ENCODE measurements around the gene TBCD.

TBCD gene

GRCh38 chr17:82860606-82861392 is 108.9 kb downstream of the TBCD start:
- CTCF ChIA-PET, result interaction anchor here (0.5 to 0.7 kb wide), 3 partner anchors 23 to 232 kb away, joined by 3 to 4 read pairs (median 4); no protein-coding TSS in a partner anchor
- POLR2A ChIA-PET, result no interaction called here
- DNase-seq (ENCODE audit: extremely low spot score), result no peak
- TF ChIP-seq L3MBTL2 (conservative IDR thresholded peaks at IDR 0.05), result no peak
- no peak for TF ChIP-seq ARNT (IDR thresholded peaks at IDR 0.05)
- TF ChIP-seq BHLHE40 (IDR thresholded peaks at IDR 0.05; ENCODE audit: borderline replicate concordance), result no peak
- no peak for TF ChIP-seq FOXA1 (IDR thresholded peaks at IDR 0.05)
- no peak for TF ChIP-seq ELF4 (IDR thresholded peaks at IDR 0.05)
- no peak for TF ChIP-seq HDGF (IDR thresholded peaks at IDR 0.05; ENCODE audit: borderline replicate concordance)
- TF ChIP-seq SP1 (IDR thresholded peaks at IDR 0.05), result no peak
- TF ChIP-seq FOXK2 (IDR thresholded peaks at IDR 0.05), result no peak
- TF ChIP-seq PKNOX1 (IDR thresholded peaks at IDR 0.05), result no peak
- no peak for TF ChIP-seq NFRKB (IDR thresholded peaks at IDR 0.05)
- TF ChIP-seq TARDBP (IDR thresholded peaks at IDR 0.05), result no peak

DNA sequence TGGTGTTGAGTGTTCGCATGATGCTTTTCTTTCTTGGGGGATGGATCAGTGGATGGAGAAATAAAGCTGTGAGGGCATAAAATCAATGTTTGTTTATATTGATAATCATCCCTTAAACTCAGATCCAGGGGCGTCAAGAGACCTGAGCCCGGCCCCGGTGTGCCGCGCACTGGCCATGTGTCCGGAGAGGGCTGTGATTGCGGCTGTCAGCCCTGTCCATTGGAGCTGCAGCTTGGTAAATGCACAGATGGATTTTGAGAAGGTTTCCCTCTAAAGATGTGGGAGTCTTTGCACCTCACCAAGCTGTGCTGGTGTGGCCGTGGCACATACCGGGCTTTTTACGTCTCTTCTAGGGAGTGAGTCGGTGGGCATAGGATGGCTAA is 109.5 kb downstream of the TBCD start:
- ChIA-PET CTCF (interaction anchor here (0.5 to 0.7 kb wide), 3 partner anchors 23 to 232 kb away, joined by 3 to 4 read pairs (median 4); no protein-coding TSS in a partner anchor), POLR2A (no interaction called here)
- no peak for TF ChIP-seq FOXA1 (IDR thresholded peaks at IDR 0.05)
- TF ChIP-seq BHLHE40 (IDR thresholded peaks at IDR 0.05; ENCODE audit: borderline replicate concordance), result no peak
- no peak for TF ChIP-seq PKNOX1 (IDR thresholded peaks at IDR 0.05)
- no peak for TF ChIP-seq SUZ12 (IDR thresholded peaks at IDR 0.05)
- TF ChIP-seq FOXM1 (IDR thresholded peaks at IDR 0.05; ENCODE audit: borderline replicate concordance), result no peak
- TF ChIP-seq TARDBP (IDR thresholded peaks at IDR 0.05), result no peak
- no peak for TF ChIP-seq NFRKB (IDR thresholded peaks at IDR 0.05)
- TF ChIP-seq ELF4 (IDR thresholded peaks at IDR 0.05), result no peak
- no peak for TF ChIP-seq ARNT (IDR thresholded peaks at IDR 0.05)
- DNase-seq (ENCODE audit: extremely low spot score), result no peak

GRCh38 chr17:82862191-82862590 is 110.3 kb downstream of the TBCD start:
- ChIA-PET CTCF (no interaction called here), POLR2A (no interaction called here)
- TF ChIP-seq TARDBP (IDR thresholded peaks at IDR 0.05) (no peak), CTBP1 (IDR thresholded peaks at IDR 0.05; ENCODE audit: borderline replicate concordance) (no peak)
- DNase-seq (ENCODE audit: extremely low spot score), result no peak

- CTCF ChIA-PET, result no interaction called here
- no peak for DNase-seq (ENCODE audit: extremely low spot score)
- POLR2A ChIA-PET, result interaction anchor here (1.8 kb wide), 1 partner anchor 13 kb away, joined by 9 read pairs; no protein-coding TSS in a partner anchor
- TF ChIP-seq CTBP1 (IDR thresholded peaks at IDR 0.05; ENCODE audit: borderline replicate concordance), result no peak
- TF ChIP-seq FOXA1 (IDR thresholded peaks at IDR 0.05), result no peak
- no peak for TF ChIP-seq HDGF (IDR thresholded peaks at IDR 0.05; ENCODE audit: borderline replicate concordance)
These were observed 111.0 kb downstream of the TBCD start for GRCh38 chr17:82862737-82863382.

DNA sequence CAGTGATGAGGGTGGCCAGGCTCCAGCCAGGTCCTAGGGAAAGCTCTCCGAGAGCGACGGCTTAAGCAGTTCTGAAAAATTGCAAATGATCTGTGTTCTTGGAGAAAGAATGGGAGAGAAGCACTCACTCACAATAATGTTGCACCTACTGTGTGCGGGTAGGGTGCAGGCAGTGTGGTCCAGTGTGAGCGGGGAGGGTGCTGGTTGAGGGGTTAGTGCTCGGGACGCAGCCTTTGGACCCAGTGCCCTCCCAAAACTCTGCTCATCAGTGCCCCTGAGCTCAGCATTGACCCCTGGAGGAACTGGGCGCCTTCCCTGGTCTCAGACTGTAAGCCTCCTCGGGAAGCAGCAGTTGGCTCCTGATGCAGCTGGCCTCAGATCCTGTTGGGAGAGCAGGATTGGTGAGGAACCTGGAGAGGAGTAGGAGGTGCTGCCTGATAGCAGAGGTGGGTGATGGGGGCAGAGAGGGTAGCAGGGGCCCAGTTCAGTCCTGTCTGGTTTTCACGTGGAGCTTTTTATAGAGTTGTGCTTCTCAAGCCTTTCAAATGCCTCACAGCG is 111.6 kb downstream of the TBCD start:
- ChIA-PET POLR2A (interaction anchor here (0.5 to 1.8 kb wide), 2 partner anchors 13 to 46 kb away, joined by 3 to 9 read pairs; no protein-coding TSS in a partner anchor), CTCF (interaction anchor here (0.7 kb wide), 1 partner anchor 25 kb away, joined by 3 read pairs; no protein-coding TSS in a partner anchor)
- TF ChIP-seq FOXM1 (IDR thresholded peaks at IDR 0.05; ENCODE audit: borderline replicate concordance) (no peak), NFRKB (IDR thresholded peaks at IDR 0.05) (no peak), SP1 (IDR thresholded peaks at IDR 0.05) (no peak), ARNT (IDR thresholded peaks at IDR 0.05) (no peak), ZNF384 (IDR thresholded peaks at IDR 0.05) (no peak), HDGF (IDR thresholded peaks at IDR 0.05; ENCODE audit: borderline replicate concordance) (no peak), L3MBTL2 (conservative IDR thresholded peaks at IDR 0.05) (no peak), BHLHE40 (IDR thresholded peaks at IDR 0.05; ENCODE audit: borderline replicate concordance) (no peak), FOXA1 (IDR thresholded peaks at IDR 0.05) (no peak), CTBP1 (IDR thresholded peaks at IDR 0.05; ENCODE audit: borderline replicate concordance) (no peak), TARDBP (IDR thresholded peaks at IDR 0.05) (no peak), SUZ12 (IDR thresholded peaks at IDR 0.05) (no peak), PKNOX1 (IDR thresholded peaks at IDR 0.05) (no peak), ELF4 (IDR thresholded peaks at IDR 0.05) (no peak), LEF1 (IDR thresholded peaks at IDR 0.05; ENCODE audit: borderline replicate concordance) (no peak), FOXK2 (IDR thresholded peaks at IDR 0.05) (no peak)
- DNase-seq (ENCODE audit: extremely low spot score), result no peak

Data from HEK293T (cell line).